Retinal pigment epithelial cell (primary cell): Measurements from ENCODE around the gene ATP2C2.

Experiments
- DNase-seq: peaks from one replicate; pipeline ENCODE4 v3.0.0-alpha.2; 2010; ENCODE audit warnings: low read depth
- H3K4me3 ChIP-seq: 2 replicates; pipeline ENCODE4 v1.5.1; 2011; ENCODE audit warnings: mild to moderate bottlenecking, low read length, control low read depth, moderate library complexity
- CTCF ChIP-seq: conservative IDR thresholded peaks from 2 replicates; pipeline ENCODE4 v1.5.1; 2011; ENCODE audit warnings: low read depth, low read length, control low read depth, inconsistent platforms

Gene ATP2C2

GRCh38 chr16:84509032-84509950, 141.0 kb downstream of the ATP2C2 start:
- no peak for TF ChIP-seq CTCF
- no peak overlapping the region for H3K4me3 ChIP-seq
- no peak for DNase-seq

- DNase-seq = no peak
- TF ChIP-seq CTCF = peak; percentile 95
- peak overlapping the region; percentile 33 for H3K4me3 ChIP-seq
Observed at GRCh38 chr16:84511180-84511800, 143.0 kb downstream of the ATP2C2 start.

- H3K4me3 ChIP-seq = no peak overlapping the region
- no peak for TF ChIP-seq CTCF
- no peak for DNase-seq
Observed at GRCh38 chr16:84511831-84512230, 143.5 kb downstream of the ATP2C2 start.

- no peak for TF ChIP-seq CTCF
- no peak overlapping the region for H3K4me3 ChIP-seq
- DNase-seq = peak; percentile 99
Observed at GRCh38 chr16:84513123-84513522, 144.8 kb downstream of the ATP2C2 start.

GRCh38 chr16:84513666-84514065, 145.3 kb downstream of the ATP2C2 start:
- no peak for TF ChIP-seq CTCF
- no peak overlapping the region for H3K4me3 ChIP-seq
- DNase-seq = no peak
